Thyroid gland (tissue), 4 donors: ENCODE results near the gene CBLN1. TPM values are rescaled to one million over a fixed set of nuclear protein-coding genes. Genes with fewer than 3 reads are reported as not detected.

Source experiments
- DNase-seq, 2 donors: peaks; one replicate each; pipeline ENCODE4 v3.0.0-alpha.2; 2019
- H3K27ac ChIP-seq, 3 donors: fragments of 200-600 bp; sonication (generic); 1 replicate in 2 of 3; 2 replicates in 1 of 3; pipeline ENCODE4 v1.5.1; 2016 to 2019; ENCODE audit warnings: mild to moderate bottlenecking in 1 of 3, moderate library complexity in 1 of 3
- H3K27me3 ChIP-seq: fragments of 200-600 bp; sonication (generic); one replicate; pipeline ENCODE4 v1.5.1; 2019
- H3K36me3 ChIP-seq, 2 donors: fragments of 200-600 bp; sonication (generic); one replicate each; pipeline ENCODE4 v1.5.1; 2016 to 2019
- H3K4me1 ChIP-seq, 2 donors: fragments of 200-600 bp; sonication (generic); one replicate each; pipeline ENCODE4 v1.5.1; 2017 to 2019
- H3K4me3 ChIP-seq, 3 donors: fragments of 200-600 bp; sonication (generic); replicated peaks in 1 of 3; 1 replicate in 2 of 3; 2 replicates in 1 of 3; pipeline ENCODE4 v1.5.1; 2016; ENCODE audit warnings: mild to moderate bottlenecking in 1 of 3
- H3K9me3 ChIP-seq: fragments of 200-600 bp; sonication (generic); one replicate; pipeline ENCODE4 v1.5.1; 2017
- CTCF ChIP-seq, 6 experiments: fragments of 200-600 bp in 3 of 6; fragments of 450-650 bp in 3 of 6; sonication (generic) in 3 of 6; IDR thresholded peaks; one replicate each; pipeline ENCODE4 v1.5.1; 2016 to 2019; ENCODE audit warnings: antibody characterized with exemption in 6 of 6, mild to moderate bottlenecking in 2 of 6, inconsistent platforms in 1 of 6, moderate library complexity in 1 of 6
- POLR2A ChIP-seq, 2 donors: fragments of 450-650 bp; IDR thresholded peaks; one replicate each; pipeline ENCODE4 v1.6.1; 2017; ENCODE audit warnings: antibody characterized with exemption in 2 of 2, mild to moderate bottlenecking in 2 of 2, moderate library complexity in 1 of 2
- WGBS, 2 donors: methylation state at CpG; one replicate each; pipeline ENCODE4 v1.1.5; 2017; 5-methylcytosine and 5-hydroxymethylcytosine counted together
- intact Hi-C: fragments of 100-400 bp; cut with DNase I; formaldehyde crosslinking; loops from one replicate; pipeline ENCODE4 v1.15.1; 2023
- total RNA-seq, 4 donors: library from RNA; depleted of rRNA; stranded (reverse); fragments of >200 nt; gene quantifications; one replicate each; pipeline ENCODE4 v1.2.3, GENCODE V29; 2016

The CBLN1 gene
- total RNA-seq, 4 donors from 2014 or later = 1.0 TPM; not detected in 3

- intact Hi-C loops = no loop called here
- 1 to 5% methylated on average over 13 to 18 of the region's 34 CpGs for WGBS, 2 donors
- no peak for DNase-seq
- Histone ChIP-seq H3K36me3 (no peaks in the 10 kb centered on the region), H3K9me3 (no peaks in the 10 kb centered on the region), H3K27me3 (peaks cover 55% of the 10 kb centered on the region), H3K27ac (no peak overlapping the region), H3K4me1 (peaks cover 0 to 27% of the 10 kb centered on the region in 2 donors), H3K4me3 (no peak overlapping the region)
- TF ChIP-seq CTCF (IDR thresholded peaks at IDR 0.05) (no peak), POLR2A (IDR thresholded peaks at IDR 0.05) (no peak)
Observed at GRCh38 chr16:49275050-49275730, 6.4 kb downstream of the CBLN1 start.

- TF ChIP-seq POLR2A (IDR thresholded peaks at IDR 0.05) = no peak
- TF ChIP-seq CTCF (IDR thresholded peaks at IDR 0.05) = no peak
- H3K9me3 ChIP-seq = no peaks in the 10 kb centered on the region
- no peak for DNase-seq
- no peaks in the 10 kb centered on the region for H3K36me3 ChIP-seq
- H3K4me1 ChIP-seq = peaks cover 0 to 21% of the 10 kb centered on the region in 2 donors
- peaks cover 49% of the 10 kb centered on the region for H3K27me3 ChIP-seq
- no peak overlapping the region for H3K27ac ChIP-seq
- WGBS, 2 donors = 4 to 7% methylated on average over 11 of the region's 11 CpGs
- no peak overlapping the region for H3K4me3 ChIP-seq
- intact Hi-C loops = no loop called here
Observed at GRCh38 chr16:49274591-49274990, 7.0 kb downstream of the CBLN1 start.

- intact Hi-C loops = no loop called here
- Histone ChIP-seq H3K4me3 (no peak overlapping the region), H3K36me3 (no peaks in the 10 kb centered on the region), H3K27ac (no peak overlapping the region), H3K4me1 (peaks cover 0 to 19% of the 10 kb centered on the region in 2 donors), H3K9me3 (no peaks in the 10 kb centered on the region), H3K27me3 (peaks cover 43% of the 10 kb centered on the region)
- TF ChIP-seq POLR2A (IDR thresholded peaks at IDR 0.05) = no peak
- WGBS, 2 donors = 28 to 41% methylated on average over 3 of the region's 3 CpGs
- no peak for DNase-seq
Observed at GRCh38 chr16:49273771-49274170, 7.9 kb downstream of the CBLN1 start.

- Histone ChIP-seq H3K4me1 (peaks cover 0 to 5% of the 10 kb centered on the region in 2 donors), H3K9me3 (no peaks in the 10 kb centered on the region), H3K27me3 (peaks cover 25% of the 10 kb centered on the region), H3K36me3 (no peaks in the 10 kb centered on the region), H3K27ac (no peak overlapping the region), H3K4me3 (no peak overlapping the region)
- intact Hi-C loops = no loop called here
- no peak for TF ChIP-seq POLR2A (IDR thresholded peaks at IDR 0.05)
- no peak for TF ChIP-seq CTCF (IDR thresholded peaks at IDR 0.05)
- DNase-seq = no peak
- 57 to 61% methylated on average over 3 of the region's 3 CpGs for WGBS, 2 donors
Observed at GRCh38 chr16:49271363-49271762, 10.3 kb downstream of the CBLN1 start.

GRCh38 chr16:49269201-49269600 is 12.4 kb downstream of the CBLN1 start:
- H3K27me3 ChIP-seq = peaks cover 8% of the 10 kb centered on the region
- no peak for DNase-seq
- WGBS, 2 donors = 61 to 62% methylated on average over 3 of the region's 3 CpGs
- intact Hi-C loops = no loop called here
- H3K4me1 ChIP-seq = no peaks in the 10 kb centered on the region
- H3K9me3 ChIP-seq = no peaks in the 10 kb centered on the region
- no peaks in the 10 kb centered on the region for H3K36me3 ChIP-seq
- TF ChIP-seq POLR2A (IDR thresholded peaks at IDR 0.05) (no peak), CTCF (IDR thresholded peaks at IDR 0.05) (no peak)
- H3K4me3 ChIP-seq = no peak overlapping the region
- no peak overlapping the region for H3K27ac ChIP-seq
